ENCODE measurements around the gene KCNT2.

The KCNT2 gene

GRCh38 chr1:196567238-196567637, 41.0 kb downstream of the KCNT2 start:
- Histone ChIP-seq H3K4me1 (ENCODE audit: control insufficient read depth in 1 of 2, insufficient read depth in 1 of 2, low read depth in 1 of 2, low read length in 1 of 2) (no peaks in the 10 kb centered on the region), H3K27me3 (no peaks in the 10 kb centered on the region), H3K9me3 (no peaks in the 10 kb centered on the region), H3K27ac (no peak overlapping the region), H3K36me3 (no peaks in the 10 kb centered on the region), H3K4me3 (ENCODE audit: low read depth in 1 of 2, low read length in 1 of 2) (no peak overlapping the region)
- no peak for TF ChIP-seq CTCF (IDR thresholded peaks at IDR 0.05)

GRCh38 chr1:196563768-196564167, 44.5 kb downstream of the KCNT2 start:
- Histone ChIP-seq H3K4me1 (ENCODE audit: control insufficient read depth in 1 of 2, insufficient read depth in 1 of 2, low read depth in 1 of 2, low read length in 1 of 2) (no peaks in the 10 kb centered on the region), H3K4me3 (ENCODE audit: low read depth in 1 of 2, low read length in 1 of 2) (no peak overlapping the region), H3K36me3 (no peaks in the 10 kb centered on the region), H3K9me3 (no peaks in the 10 kb centered on the region), H3K27me3 (no peaks in the 10 kb centered on the region), H3K27ac (no peak overlapping the region)
- TF ChIP-seq CTCF (IDR thresholded peaks at IDR 0.05) = no peak

GRCh38 chr1:196559314-196559713, 48.9 kb downstream of the KCNT2 start:
- Histone ChIP-seq H3K27me3 (no peaks in the 10 kb centered on the region), H3K4me3 (ENCODE audit: low read depth in 1 of 2, low read length in 1 of 2) (no peak overlapping the region), H3K36me3 (no peaks in the 10 kb centered on the region), H3K27ac (no peak overlapping the region), H3K4me1 (ENCODE audit: control insufficient read depth in 1 of 2, insufficient read depth in 1 of 2, low read depth in 1 of 2, low read length in 1 of 2) (no peaks in the 10 kb centered on the region), H3K9me3 (no peaks in the 10 kb centered on the region)
- TF ChIP-seq CTCF (IDR thresholded peaks at IDR 0.05) = no peak

- Histone ChIP-seq H3K9me3 (no peaks in the 10 kb centered on the region), H3K36me3 (no peaks in the 10 kb centered on the region), H3K4me1 (ENCODE audit: control insufficient read depth in 1 of 2, insufficient read depth in 1 of 2, low read depth in 1 of 2, low read length in 1 of 2) (no peaks in the 10 kb centered on the region), H3K4me3 (ENCODE audit: low read depth in 1 of 2, low read length in 1 of 2) (no peak overlapping the region), H3K27ac (no peak overlapping the region), H3K27me3 (no peaks in the 10 kb centered on the region)
- TF ChIP-seq CTCF (IDR thresholded peaks at IDR 0.05) = no peak
These were observed 49.8 kb downstream of the KCNT2 start for GRCh38 chr1:196558411-196558810.

- no peak overlapping the region for H3K4me3 ChIP-seq (ENCODE audit: low read depth in 1 of 2, low read length in 1 of 2)
- H3K9me3 ChIP-seq = no peaks in the 10 kb centered on the region
- H3K4me1 ChIP-seq (ENCODE audit: control insufficient read depth in 1 of 2, insufficient read depth in 1 of 2, low read depth in 1 of 2, low read length in 1 of 2) = no peaks in the 10 kb centered on the region
- no peak overlapping the region for H3K27ac ChIP-seq
- no peak for TF ChIP-seq CTCF (IDR thresholded peaks at IDR 0.05)
- H3K27me3 ChIP-seq = no peaks in the 10 kb centered on the region
- H3K36me3 ChIP-seq = no peaks in the 10 kb centered on the region
These were observed 50.4 kb downstream of the KCNT2 start for GRCh38 chr1:196557797-196558196.

GRCh38 chr1:196550731-196551130, 57.5 kb downstream of the KCNT2 start:
- Histone ChIP-seq H3K4me1 (ENCODE audit: control insufficient read depth in 1 of 2, insufficient read depth in 1 of 2, low read depth in 1 of 2, low read length in 1 of 2) (no peaks in the 10 kb centered on the region), H3K4me3 (ENCODE audit: low read depth in 1 of 2, low read length in 1 of 2) (no peak overlapping the region), H3K9me3 (no peaks in the 10 kb centered on the region), H3K27me3 (no peaks in the 10 kb centered on the region), H3K27ac (no peak overlapping the region), H3K36me3 (no peaks in the 10 kb centered on the region)
- TF ChIP-seq CTCF (IDR thresholded peaks at IDR 0.05) = no peak

Measured in neutrophil (primary cell).